22Rv1 (cell line): ENCODE data around the gene HSP90B1.

Experiments used
- CTCF ChIP-seq: fragments of 450-650 bp; IDR thresholded peaks from 2 replicates; pipeline ENCODE4 v1.5.1; 2017; ENCODE audit warnings: mild to moderate bottlenecking
- ZFX ChIP-seq: fragments of 450-650 bp; IDR thresholded peaks from 2 replicates; pipeline ENCODE4 v1.6.1; 2017; ENCODE audit warnings: antibody characterized with exemption, borderline replicate concordance

GRCh38 chr12:103944964-103945363, 14.8 kb downstream of the HSP90B1 start:
- TF ChIP-seq CTCF, result no peak
- no peak for TF ChIP-seq ZFX
